OCI-LY3 (cell line): Measurements from ENCODE around the gene ANKFN1.

Experiments
- H2AFZ ChIP-seq: fragments of 200-600, 300-600 bp; shearing (Covaris generic); 2 replicates; pipeline ENCODE4 v1.6.0; 2014; ENCODE audit warnings: antibody characterized with exemption, low read depth, low read length
- H3K27ac ChIP-seq: fragments of 200-600, 300-600 bp; sonication (generic); 2 replicates; pipeline ENCODE4 v1.5.1; 2014; ENCODE audit warnings: mild to moderate bottlenecking, low read length, moderate library complexity, mixed read lengths
- H3K27me3 ChIP-seq: fragments of 200-600, 300-600 bp; sonication (generic); 2 replicates; pipeline ENCODE4 v1.6.1; 2014; ENCODE audit warnings: low read depth, low read length, mixed read lengths
- H3K36me3 ChIP-seq: fragments of 200-600, 300-600 bp; sonication (generic); replicated peaks from 2 replicates; pipeline ENCODE3; 2014; ENCODE audit warnings: low read depth, low read length, mixed read lengths
- H3K4me1 ChIP-seq: fragments of 300-600, 200-600 bp; sonication (generic); 2 replicates; pipeline ENCODE4 v1.6.1; 2014; ENCODE audit warnings: low read length, mixed read lengths
- H3K4me2 ChIP-seq: fragments of 200-600, 300-600 bp; sonication (generic); 2 replicates; pipeline ENCODE4 v1.6.1; 2014; ENCODE audit warnings: low read length, mixed read lengths
- H3K4me3 ChIP-seq: fragments of 300-600, 200-600 bp; sonication (generic); 2 replicates; pipeline ENCODE4 v1.5.1; 2014; ENCODE audit warnings: antibody characterized with exemption, mild to moderate bottlenecking, low read length, moderate library complexity
- H3K79me2 ChIP-seq: fragments of 300-600, 200-600 bp; shearing (Covaris generic); 2 replicates; pipeline ENCODE4 v1.6.1; 2014; ENCODE audit warnings: mild to moderate bottlenecking, low read length, mixed read lengths
- H3K9ac ChIP-seq: fragments of 300-600, 200-600 bp; shearing (Covaris generic); 2 replicates; pipeline ENCODE4 v1.6.0; 2014; ENCODE audit warnings: mild to moderate bottlenecking, low read length, moderate library complexity
- H3K9me3 ChIP-seq: fragments of 200-600, 300-600 bp; shearing (Covaris generic); 2 replicates; pipeline ENCODE4 v1.6.1; 2014; ENCODE audit warnings: low read length, mixed read lengths; ENCODE audit not compliant: insufficient read depth
- H4K20me1 ChIP-seq: fragments of 200-600, 300-600 bp; sonication (generic); 2 replicates; pipeline ENCODE4 v1.6.1; 2016; ENCODE audit warnings: low read length, mixed read lengths; ENCODE audit not compliant: insufficient read depth
- CTCF ChIP-seq: fragments of 200-600, 300-600 bp; sonication (generic); IDR thresholded peaks from 2 replicates; pipeline ENCODE4 v1.5.1; 2014; ENCODE audit warnings: antibody characterized with exemption, low read length, low read depth
- EZH2phosphoT487 ChIP-seq: fragments of 200-600 bp; shearing (Covaris generic); IDR thresholded peaks from 2 replicates; pipeline ENCODE4 v1.6.1; 2018; ENCODE audit warnings: antibody characterized with exemption, mixed run types, low read depth

ANKFN1 gene

GRCh38 chr17:56448371-56448770 lies 295.1 kb downstream of the ANKFN1 start:
- H3K36me3 ChIP-seq: no peaks in the 10 kb centered on the region
- no peaks in the 10 kb centered on the region for H3K79me2 ChIP-seq
- H3K4me1 ChIP-seq: peaks cover 8% of the 10 kb centered on the region; the same call in 1 of the 2 replicates
- H3K4me2 ChIP-seq: no peak overlapping the region
- H2AFZ ChIP-seq: no peak overlapping the region
- H3K9me3 ChIP-seq: no peaks in the 10 kb centered on the region
- no peak overlapping the region for H3K27ac ChIP-seq
- H3K9ac ChIP-seq: no peak overlapping the region
- H3K4me3 ChIP-seq: no peak overlapping the region
- no peak for TF ChIP-seq CTCF
- TF ChIP-seq EZH2phosphoT487: no peak
- H3K27me3 ChIP-seq: peaks cover 21% of the 10 kb centered on the region; the same call in 1 of the 2 replicates
- H4K20me1 ChIP-seq: no peaks in the 10 kb centered on the region

GRCh38 chr17:56449176-56449575 lies 295.9 kb downstream of the ANKFN1 start:
- H3K36me3 ChIP-seq: no peaks in the 10 kb centered on the region
- H3K4me2 ChIP-seq: no peak overlapping the region
- H3K9ac ChIP-seq: no peak overlapping the region
- H3K27me3 ChIP-seq: peaks cover 28% of the 10 kb centered on the region; the same call in 1 of the 2 replicates
- no peak overlapping the region for H3K27ac ChIP-seq
- H3K79me2 ChIP-seq: no peaks in the 10 kb centered on the region
- no peaks in the 10 kb centered on the region for H3K9me3 ChIP-seq
- no peak overlapping the region for H2AFZ ChIP-seq
- no peaks in the 10 kb centered on the region for H4K20me1 ChIP-seq
- peaks cover 8% of the 10 kb centered on the region; the same call in 1 of the 2 replicates for H3K4me1 ChIP-seq
- no peak overlapping the region for H3K4me3 ChIP-seq
- TF ChIP-seq CTCF: no peak
- TF ChIP-seq EZH2phosphoT487: no peak

- peaks cover 8% of the 10 kb centered on the region; the same call in 1 of the 2 replicates for H3K4me1 ChIP-seq
- H3K27ac ChIP-seq: no peak overlapping the region
- H3K27me3 ChIP-seq: peaks cover 30% of the 10 kb centered on the region
- no peaks in the 10 kb centered on the region for H3K9me3 ChIP-seq
- no peaks in the 10 kb centered on the region for H3K36me3 ChIP-seq
- TF ChIP-seq CTCF: no peak
- no peak for TF ChIP-seq EZH2phosphoT487
- H2AFZ ChIP-seq: no peak overlapping the region
- no peak overlapping the region for H3K4me2 ChIP-seq
- no peaks in the 10 kb centered on the region for H4K20me1 ChIP-seq
- no peak overlapping the region for H3K4me3 ChIP-seq
- no peak overlapping the region for H3K9ac ChIP-seq
- H3K79me2 ChIP-seq: no peaks in the 10 kb centered on the region
These were observed 298.4 kb downstream of the ANKFN1 start for GRCh38 chr17:56451629-56452028.

- Histone ChIP-seq H4K20me1 (no peaks in the 10 kb centered on the region), H3K36me3 (no peaks in the 10 kb centered on the region)
- TF ChIP-seq CTCF: no peak
- no peak for TF ChIP-seq EZH2phosphoT487
These were observed 299.2 kb downstream of the ANKFN1 start for GRCh38 chr17:56452461-56452860.

More at GRCh38 chr17:56452461-56452860, 299.2 kb downstream of the ANKFN1 start:
- no peaks in the 10 kb centered on the region for H3K9me3 ChIP-seq
- peaks cover 9% of the 10 kb centered on the region; the same call in 1 of the 2 replicates for H3K4me1 ChIP-seq
- H3K4me2 ChIP-seq: no peak overlapping the region
- H3K27me3 ChIP-seq: peaks cover 30% of the 10 kb centered on the region
- no peak overlapping the region for H2AFZ ChIP-seq
- no peaks in the 10 kb centered on the region for H3K79me2 ChIP-seq
- no peak overlapping the region for H3K27ac ChIP-seq
- no peak overlapping the region for H3K9ac ChIP-seq
- no peak overlapping the region for H3K4me3 ChIP-seq
